Measurements from ENCODE around the gene APOL1. TPM values are rescaled to one million over a fixed set of nuclear protein-coding genes. Genes with fewer than 3 reads are reported as not detected.

The APOL1 gene
- total and polyA plus RNA-seq, 10 of the 15 experiments (the other 5 are each of a cell fraction or from before 2014, with no cell fraction given), result 9.0 to 42.0 (median 17.6) TPM

DNA sequence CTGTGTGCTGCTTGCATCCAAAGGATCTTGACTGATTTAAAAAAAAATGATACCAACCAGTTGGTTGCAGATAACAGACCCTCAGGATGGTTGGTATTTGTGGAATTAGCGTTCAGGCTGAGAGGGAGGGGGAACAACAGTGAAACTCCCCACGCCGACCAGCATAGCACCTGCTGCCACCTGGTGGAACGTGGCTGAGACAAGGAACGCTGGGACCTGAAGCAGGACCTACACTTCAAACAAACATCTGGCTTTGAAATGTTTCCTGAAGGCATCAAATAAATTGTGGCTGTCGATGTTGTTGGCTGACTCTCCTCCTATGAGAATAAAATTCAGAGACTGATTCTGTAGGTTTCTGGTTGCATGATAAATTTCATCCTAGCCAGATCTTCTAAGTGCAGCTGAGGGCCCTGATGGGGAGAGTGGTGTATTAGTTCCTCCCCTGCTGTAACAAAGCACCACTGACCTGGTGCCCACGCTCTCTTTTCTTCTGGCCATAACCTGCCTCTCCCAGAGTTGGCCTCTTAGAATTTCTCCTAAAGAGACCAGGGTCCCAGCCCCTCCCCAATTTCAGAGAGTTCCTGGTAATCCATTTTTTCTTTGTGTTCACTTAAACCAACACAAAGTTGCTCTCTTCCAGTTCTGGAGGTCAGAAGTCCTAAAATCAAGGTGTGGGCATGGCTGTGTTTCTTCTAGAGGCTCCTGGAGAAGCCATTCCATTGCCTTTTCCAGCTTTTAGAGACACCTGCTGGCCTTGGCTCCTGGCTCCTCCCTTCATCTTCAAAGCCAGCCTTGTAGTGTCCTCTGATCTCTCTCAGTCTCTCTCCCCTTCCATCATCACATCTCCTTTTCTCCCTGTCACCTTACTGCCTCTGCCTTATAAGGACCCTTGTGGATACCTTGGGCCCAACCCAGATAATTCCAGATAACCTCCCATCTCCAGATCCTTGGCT lies 30.9 kb upstream of the APOL1 start:
- SMC1A ChIA-PET (ENCODE audit: uncharacterized antibody, unreplicated experiment), result interaction anchor here (0.7 to 1.7 kb wide), 10 partner anchors 11 to 80 kb away, joined by 3 to 9 read pairs (median 4); partner anchors contain the start of gene APOL2
- Histone ChIP-seq H4K20me1 (ENCODE audit: control insufficient read depth, insufficient read depth) (no peaks in the 10 kb centered on the region), H3K36me3 (ENCODE audit: control insufficient read depth in 2 of 2, insufficient read depth in 2 of 2, low read length in 1 of 2) (no peaks in the 10 kb centered on the region; a peak in 1 of 4 replicates), H2AFZ (ENCODE audit: control insufficient read depth, low read depth, low read length) (no peak overlapping the region), H3K27ac (ENCODE audit: control insufficient read depth, insufficient read depth) (no peak overlapping the region), H3K4me1 (ENCODE audit: control insufficient read depth, insufficient read depth, low read length) (no peaks in the 10 kb centered on the region), H3K4me3 (no peak overlapping the region), H3K9me3 (replicated peaks; ENCODE audit: control insufficient read depth, insufficient read depth, low read length) (no peaks in the 10 kb centered on the region), H3K27me3 (replicated peaks in 1 of 2; ENCODE audit: control insufficient read depth in 2 of 2, insufficient read depth in 2 of 2, low read length in 1 of 2) (no peaks in the 10 kb centered on the region), H3K79me2 (ENCODE audit: control insufficient read depth, insufficient read depth, low read length) (no peaks in the 10 kb centered on the region), H3K4me2 (ENCODE audit: control insufficient read depth, insufficient read depth) (no peak overlapping the region), H3K9ac (ENCODE audit: control insufficient read depth, insufficient read depth, low read length) (no peak overlapping the region)
- BruUV-seq (replicated peaks), result no TSS peak
- POLR2A ChIA-PET, result no interaction called here
- in situ Hi-C loops (cut with MboI), result no loop called here
- CTCF ChIA-PET, result interaction anchor here (0.8 to 4.0 kb wide), 14 partner anchors 11 to 264 kb away, joined by 3 to 32 read pairs (median 4); partner anchors contain the start of gene APOL2
- FAIRE-seq (peak; percentile 69), DNase-seq (ENCODE audit: low read depth, low spot score) (no peak), ATAC-seq (peak; percentile 98)
- RAD21 ChIA-PET (ENCODE audit: unreplicated experiment), result interaction anchor here (0.6 to 2.2 kb wide), 6 partner anchors 11 to 288 kb away, joined by 3 to 8 read pairs (median 4); no protein-coding TSS in a partner anchor
- WGBS (ENCODE audit: insufficient coverage, insufficient replicate concordance, low lambda C conversion rate, missing lambda C conversion rate), result 2% methylated on average over 7 of the region's 7 CpGs
- intact Hi-C loops (cut with micrococcal nuclease; ENCODE audit: unreplicated experiment), result loop anchor here (1.0 kb wide), 1 partner anchor 27 kb away; no protein-coding TSS in a partner anchor
- TF ChIP-seq CREB1 (IDR thresholded peaks at IDR 0.05; ENCODE audit: low read depth), result no peak
- TF ChIP-seq MYB (IDR thresholded peaks at IDR 0.05; ENCODE audit: borderline replicate concordance, low read depth, low read length), result no peak
- TF ChIP-seq RFX5 (IDR thresholded peaks at IDR 0.05; ENCODE audit: low read depth, low read length), result no peak
- TF ChIP-seq NFYA (IDR thresholded peaks at IDR 0.05; ENCODE audit: borderline replicate concordance, low read depth, low read length), result no peak
- no peak for TF ChIP-seq ZBED1 (IDR thresholded peaks at IDR 0.05; ENCODE audit: borderline replicate concordance)
- TF ChIP-seq EGR1 (IDR thresholded peaks at IDR 0.05; ENCODE audit: borderline replicate concordance in 1 of 2, low read depth in 2 of 2, low read length in 2 of 2), result no peak
- no peak for TF ChIP-seq CHD2 (IDR thresholded peaks at IDR 0.05; ENCODE audit: borderline replicate concordance, low read depth, low read length)
- no peak for TF ChIP-seq MTA3 (IDR thresholded peaks at IDR 0.05; ENCODE audit: borderline replicate concordance, low read length)
- TF ChIP-seq, protein P1, sequence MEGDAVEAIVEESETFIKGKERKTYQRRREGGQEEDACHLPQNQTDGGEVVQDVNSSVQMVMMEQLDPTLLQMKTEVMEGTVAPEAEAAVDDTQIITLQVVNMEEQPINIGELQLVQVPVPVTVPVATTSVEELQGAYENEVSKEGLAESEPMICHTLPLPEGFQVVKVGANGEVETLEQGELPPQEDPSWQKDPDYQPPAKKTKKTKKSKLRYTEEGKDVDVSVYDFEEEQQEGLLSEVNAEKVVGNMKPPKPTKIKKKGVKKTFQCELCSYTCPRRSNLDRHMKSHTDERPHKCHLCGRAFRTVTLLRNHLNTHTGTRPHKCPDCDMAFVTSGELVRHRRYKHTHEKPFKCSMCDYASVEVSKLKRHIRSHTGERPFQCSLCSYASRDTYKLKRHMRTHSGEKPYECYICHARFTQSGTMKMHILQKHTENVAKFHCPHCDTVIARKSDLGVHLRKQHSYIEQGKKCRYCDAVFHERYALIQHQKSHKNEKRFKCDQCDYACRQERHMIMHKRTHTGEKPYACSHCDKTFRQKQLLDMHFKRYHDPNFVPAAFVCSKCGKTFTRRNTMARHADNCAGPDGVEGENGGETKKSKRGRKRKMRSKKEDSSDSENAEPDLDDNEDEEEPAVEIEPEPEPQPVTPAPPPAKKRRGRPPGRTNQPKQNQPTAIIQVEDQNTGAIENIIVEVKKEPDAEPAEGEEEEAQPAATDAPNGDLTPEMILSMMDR (IDR thresholded peaks at IDR 0.05 in 2 of 3, conservative IDR thresholded peaks at IDR 0.05 in 1 of 3; ENCODE audit: control insufficient read depth in 2 of 3, extremely low read depth in 1 of 3, insufficient read depth in 1 of 3, low read depth in 3 of 3, low read length in 3 of 3), result peak; percentile 76 to 83 (median 81)
- peak; percentile 35; the same call in 1 of the 2 replicates for TF ChIP-seq RB1 (IDR thresholded peaks at IDR 0.05; ENCODE audit: borderline replicate concordance)
- TF ChIP-seq SUZ12 (IDR thresholded peaks at IDR 0.05; ENCODE audit: unreplicated experiment), result no peak
- TF ChIP-seq, protein P2, sequence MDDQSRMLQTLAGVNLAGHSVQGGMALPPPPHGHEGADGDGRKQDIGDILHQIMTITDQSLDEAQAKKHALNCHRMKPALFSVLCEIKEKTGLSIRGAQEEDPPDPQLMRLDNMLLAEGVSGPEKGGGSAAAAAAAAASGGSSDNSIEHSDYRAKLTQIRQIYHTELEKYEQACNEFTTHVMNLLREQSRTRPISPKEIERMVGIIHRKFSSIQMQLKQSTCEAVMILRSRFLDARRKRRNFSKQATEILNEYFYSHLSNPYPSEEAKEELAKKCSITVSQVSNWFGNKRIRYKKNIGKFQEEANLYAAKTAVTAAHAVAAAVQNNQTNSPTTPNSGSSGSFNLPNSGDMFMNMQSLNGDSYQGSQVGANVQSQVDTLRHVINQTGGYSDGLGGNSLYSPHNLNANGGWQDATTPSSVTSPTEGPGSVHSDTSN (IDR thresholded peaks at IDR 0.05; ENCODE audit: insufficient replicate concordance, low read depth, low read length), result no peak
- no peak for TF ChIP-seq FOS (IDR thresholded peaks at IDR 0.05; ENCODE audit: borderline replicate concordance, extremely low read depth, insufficient read length)
- no peak for TF ChIP-seq NFIC (IDR thresholded peaks at IDR 0.05; ENCODE audit: low read depth, low read length)
- TF ChIP-seq FOXK2 (IDR thresholded peaks at IDR 0.05), result no peak
- TF ChIP-seq YBX1 (IDR thresholded peaks at IDR 0.05), result no peak
- TF ChIP-seq, protein P3, sequence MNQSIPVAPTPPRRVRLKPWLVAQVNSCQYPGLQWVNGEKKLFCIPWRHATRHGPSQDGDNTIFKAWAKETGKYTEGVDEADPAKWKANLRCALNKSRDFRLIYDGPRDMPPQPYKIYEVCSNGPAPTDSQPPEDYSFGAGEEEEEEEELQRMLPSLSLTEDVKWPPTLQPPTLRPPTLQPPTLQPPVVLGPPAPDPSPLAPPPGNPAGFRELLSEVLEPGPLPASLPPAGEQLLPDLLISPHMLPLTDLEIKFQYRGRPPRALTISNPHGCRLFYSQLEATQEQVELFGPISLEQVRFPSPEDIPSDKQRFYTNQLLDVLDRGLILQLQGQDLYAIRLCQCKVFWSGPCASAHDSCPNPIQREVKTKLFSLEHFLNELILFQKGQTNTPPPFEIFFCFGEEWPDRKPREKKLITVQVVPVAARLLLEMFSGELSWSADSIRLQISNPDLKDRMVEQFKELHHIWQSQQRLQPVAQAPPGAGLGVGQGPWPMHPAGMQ (IDR thresholded peaks at IDR 0.05; ENCODE audit: borderline replicate concordance), result no peak
- TF ChIP-seq SMC3 (IDR thresholded peaks at IDR 0.05; ENCODE audit: borderline replicate concordance, low read length), result peak; percentile 73; the same call in 1 of the 2 replicates
- no peak for TF ChIP-seq PML (IDR thresholded peaks at IDR 0.05; ENCODE audit: low read length)
